ENCODE measurements around the gene SLC22A12.

Gene SLC22A12

GRCh38 chr11:64629103-64629502 is 38.1 kb downstream of the SLC22A12 start:
- DNase-seq: no peak

DNA sequence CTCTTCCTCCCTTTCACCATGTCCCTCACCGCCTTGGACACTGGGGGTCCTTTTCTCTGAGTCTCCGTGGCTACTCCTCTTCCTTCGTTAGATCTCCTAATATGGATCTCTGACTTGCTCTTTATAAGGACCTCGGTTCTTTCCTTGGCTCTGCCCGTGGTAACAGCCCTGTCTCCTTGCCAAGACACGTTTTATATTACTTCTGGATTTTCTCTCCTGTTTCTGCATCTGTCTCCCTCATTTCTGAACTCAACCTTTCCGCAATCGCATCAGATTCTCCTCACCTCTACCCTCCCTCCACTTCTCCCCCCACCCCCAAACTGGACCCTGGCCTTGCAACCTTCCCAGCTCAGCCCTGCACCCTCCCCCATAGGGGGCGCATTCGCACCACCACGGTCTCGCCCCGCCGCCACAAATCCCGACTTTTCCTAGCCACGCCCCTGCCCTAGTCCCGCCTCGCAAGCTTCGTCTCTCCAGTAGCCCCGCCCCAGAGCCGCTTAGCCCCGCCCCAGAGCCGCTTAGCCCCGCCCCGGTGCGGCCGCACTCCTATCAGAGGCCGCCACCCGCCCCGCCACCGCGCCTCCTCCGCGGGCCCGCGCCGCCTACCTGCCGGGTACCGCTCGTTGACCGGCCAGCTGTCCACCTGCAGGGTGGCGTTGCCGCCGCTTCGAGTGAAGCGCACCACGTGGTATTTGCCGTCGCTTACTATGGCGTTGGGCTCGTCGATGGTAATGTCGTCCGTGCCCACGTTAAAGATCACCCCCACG is 39.0 kb downstream of the SLC22A12 start:
- no peak for DNase-seq

GRCh38 chr11:64631675-64632074 is 40.7 kb downstream of the SLC22A12 start:
- no peak for DNase-seq

DNA sequence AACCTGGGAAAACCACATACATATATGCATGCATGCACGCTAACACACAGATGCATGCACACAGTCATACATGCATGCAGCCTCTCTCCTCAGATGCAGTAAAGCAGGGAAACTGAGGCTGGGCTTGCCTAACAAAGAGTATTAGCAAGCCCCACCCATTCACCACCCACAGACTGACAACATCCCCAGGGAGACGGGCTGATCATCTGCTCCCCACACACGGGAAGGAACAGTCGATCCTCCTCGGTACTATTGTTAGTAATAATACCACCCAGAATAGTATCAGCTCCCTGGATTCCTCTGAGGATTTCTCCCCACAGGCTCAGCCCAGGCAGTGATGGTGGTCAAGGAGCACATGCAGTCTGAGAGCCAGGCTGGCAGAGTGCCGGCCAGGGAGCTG is 41.2 kb downstream of the SLC22A12 start:
- no peak for DNase-seq

DNA sequence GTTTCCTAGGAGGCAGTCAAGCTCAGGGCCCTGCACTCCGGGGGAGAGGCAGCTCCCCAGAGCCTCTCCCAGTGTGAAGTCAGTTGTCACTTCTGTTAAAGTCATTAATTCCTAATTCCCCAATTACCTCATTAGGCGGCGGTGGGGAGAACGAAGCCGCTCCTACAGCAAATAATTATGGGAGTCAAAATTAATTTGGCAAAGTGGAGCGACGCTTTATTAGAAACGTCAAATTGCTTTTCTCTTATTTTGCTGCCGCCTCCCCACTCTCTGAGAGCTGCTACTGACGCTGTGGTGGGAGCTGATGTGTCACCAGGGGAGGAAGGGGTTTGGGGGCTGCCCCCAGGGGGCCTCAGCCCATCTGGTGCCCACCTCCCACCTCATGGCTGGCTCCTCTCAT is 41.6 kb downstream of the SLC22A12 start:
- no peak for DNase-seq

DNA sequence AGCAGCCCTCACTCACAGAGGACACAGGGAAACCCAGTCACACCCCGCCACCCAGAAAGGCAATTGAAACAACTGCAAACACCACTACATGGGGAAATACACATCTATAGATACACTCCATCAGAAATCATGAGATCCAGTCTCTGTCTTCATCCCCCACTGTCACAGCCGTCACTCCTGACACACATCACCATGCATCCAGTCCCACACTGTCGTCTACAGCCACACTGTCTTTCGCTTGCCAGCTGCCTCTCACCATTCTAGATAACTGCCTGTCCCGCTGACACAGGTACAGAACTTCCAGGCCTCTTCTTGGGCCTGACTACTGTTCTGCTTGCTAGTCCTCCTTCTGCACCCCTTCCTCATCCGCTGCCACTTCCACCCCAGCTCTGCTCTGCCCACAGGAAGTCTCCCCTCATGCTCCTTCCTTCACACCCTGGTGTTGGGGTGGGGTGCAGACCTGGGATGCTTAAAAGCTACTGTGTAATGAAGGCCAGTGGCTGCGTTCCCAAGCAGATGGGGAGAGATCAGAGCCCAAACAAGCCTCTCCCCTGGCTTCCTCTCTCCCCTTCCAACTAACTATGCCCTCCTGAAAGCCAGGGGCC is 42.6 kb downstream of the SLC22A12 start:
- DNase-seq: no peak

- DNase-seq: no peak
These were observed 46.5 kb downstream of the SLC22A12 start for GRCh38 chr11:64637334-64638017.

DNA sequence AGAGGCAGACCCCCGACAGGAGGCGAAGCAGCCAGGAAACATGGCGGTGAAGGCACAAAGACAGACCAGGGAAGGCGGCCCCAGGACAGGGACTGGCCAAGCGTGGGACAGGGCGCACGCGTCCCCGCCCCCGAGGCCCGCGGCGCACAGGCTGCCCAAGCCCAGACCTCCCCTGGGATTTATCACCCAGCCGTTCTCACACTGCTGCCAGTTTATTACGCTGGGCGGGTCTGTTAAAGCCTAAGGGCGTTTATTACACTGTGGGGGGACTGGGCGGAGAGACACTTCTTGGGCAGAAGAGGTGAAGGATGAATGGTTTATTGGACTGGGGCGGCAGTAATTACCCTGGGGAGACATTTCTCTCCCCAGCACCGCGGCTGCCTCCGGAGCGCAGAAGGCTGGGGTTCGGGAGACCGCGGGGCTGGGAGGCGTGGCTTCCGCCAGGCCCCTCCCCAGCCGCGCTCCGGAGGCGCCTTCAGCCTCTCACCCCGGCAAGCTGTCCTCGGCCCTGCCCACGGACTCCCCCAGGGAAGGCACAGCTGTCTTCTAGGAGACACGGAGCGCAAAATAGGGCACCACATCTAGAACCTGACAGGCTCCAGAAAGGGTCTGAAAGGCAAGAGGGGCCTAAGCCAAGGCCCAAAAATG is 47.1 kb downstream of the SLC22A12 start:
- no peak for DNase-seq

GRCh38 chr11:64638829-64639228 is 47.8 kb downstream of the SLC22A12 start:
- no peak for DNase-seq

GRCh38 chr11:64639885-64640284 is 48.9 kb downstream of the SLC22A12 start:
- DNase-seq: no peak

DNA sequence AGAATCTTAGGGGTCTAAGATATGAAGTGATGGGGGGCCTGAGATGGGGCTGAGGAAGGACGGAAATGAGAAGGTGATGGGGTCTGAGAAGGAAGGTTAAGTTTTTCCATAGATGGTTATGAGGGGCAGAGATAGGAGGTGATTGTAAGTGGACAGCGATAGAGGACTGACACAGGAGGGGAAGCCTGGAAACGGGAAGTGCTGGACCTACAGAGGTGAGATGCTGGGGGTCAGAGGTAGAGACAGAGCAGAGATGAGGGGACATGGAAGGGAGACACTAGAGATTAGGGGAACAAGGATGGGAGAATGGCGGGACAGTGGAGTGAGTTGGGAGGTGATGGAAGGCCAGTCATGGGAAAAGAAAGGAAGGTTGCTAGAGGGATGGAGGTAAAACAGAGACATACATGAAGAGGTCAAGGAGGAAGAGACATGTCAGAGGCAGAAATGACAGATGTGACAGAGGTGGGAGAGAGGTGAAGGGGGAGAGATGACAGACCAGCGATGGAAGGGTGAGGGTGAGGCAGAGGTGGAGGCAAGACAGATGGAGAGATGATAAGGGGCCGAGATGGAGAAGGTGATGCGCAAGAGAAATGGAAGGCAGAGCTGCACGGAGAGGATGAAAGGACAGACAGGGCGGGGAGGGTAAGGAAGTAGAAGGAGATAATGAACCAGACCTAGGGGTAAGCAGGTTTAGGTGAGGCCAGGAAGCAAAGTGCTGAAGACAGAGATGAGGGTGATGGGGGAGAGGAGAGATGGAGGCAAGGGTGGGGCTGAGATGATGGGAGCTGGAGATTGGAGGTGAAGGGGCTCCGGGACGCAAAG is 50.8 kb downstream of the SLC22A12 start:
- DNase-seq: no peak

GRCh38 chr11:64642418-64642735 is 51.4 kb downstream of the SLC22A12 start:
- no peak for DNase-seq

GRCh38 chr11:64642871-64643255 is 51.8 kb downstream of the SLC22A12 start:
- DNase-seq: no peak

DNA sequence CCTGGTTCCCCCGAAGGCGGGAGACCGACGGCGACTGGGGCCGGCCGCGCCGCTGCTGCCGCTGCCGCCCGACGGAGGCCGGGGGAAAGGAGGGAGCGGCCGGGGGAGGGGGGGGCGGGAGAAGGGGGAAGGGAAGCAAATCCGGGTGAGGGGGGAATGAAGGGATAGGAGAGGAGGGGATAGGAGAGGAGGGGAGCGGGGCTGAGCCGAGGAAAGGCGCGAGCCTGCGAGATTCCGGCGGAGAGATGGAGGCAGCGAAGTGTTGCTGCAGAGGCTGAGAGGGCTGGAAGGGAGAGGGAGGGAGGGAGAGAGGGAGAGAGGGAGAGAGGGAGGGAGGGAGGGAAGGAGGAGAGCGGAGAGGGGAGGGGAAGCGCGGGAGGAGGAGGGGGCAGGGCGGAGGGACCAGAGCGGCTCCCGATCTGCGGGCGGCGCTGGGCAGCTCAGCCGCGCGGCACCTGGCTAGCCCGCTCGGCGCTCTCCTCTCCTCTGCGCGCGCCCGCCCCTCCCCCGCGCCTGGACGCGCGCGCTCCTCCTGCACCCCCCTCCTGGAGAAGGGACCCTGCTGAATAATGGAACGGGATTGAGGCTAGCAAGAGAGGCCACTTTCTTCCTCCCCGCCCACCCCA is 52.3 kb downstream of the SLC22A12 start:
- DNase-seq: no peak

GRCh38 chr11:64643920-64644646 is 53.1 kb downstream of the SLC22A12 start:
- no peak for DNase-seq

- no peak for DNase-seq
These were observed 53.7 kb downstream of the SLC22A12 start for GRCh38 chr11:64644647-64645275.

GRCh38 chr11:64647019-64647779 is 56.2 kb downstream of the SLC22A12 start:
- DNase-seq: no peak

DNA sequence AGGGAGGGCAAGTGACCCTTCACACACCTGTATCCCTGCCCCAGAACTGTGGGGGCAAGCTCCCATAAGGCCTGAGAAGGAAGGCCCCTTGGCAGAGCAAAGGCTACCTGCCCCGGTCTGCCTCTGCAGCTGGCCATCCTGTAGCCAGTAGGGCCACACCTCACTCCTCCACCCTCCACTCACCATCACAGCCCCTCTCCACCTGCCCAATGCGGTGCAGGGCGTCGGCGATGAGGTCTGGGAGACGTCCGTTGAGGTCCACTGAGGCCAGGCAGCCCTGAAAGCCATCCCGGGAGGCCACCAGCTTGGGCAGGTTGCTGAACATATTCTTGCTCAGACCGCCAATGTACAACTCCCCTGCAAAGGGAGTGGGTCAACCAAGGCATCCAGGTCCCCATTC is 57.5 kb downstream of the SLC22A12 start:
- no peak for DNase-seq

DNA sequence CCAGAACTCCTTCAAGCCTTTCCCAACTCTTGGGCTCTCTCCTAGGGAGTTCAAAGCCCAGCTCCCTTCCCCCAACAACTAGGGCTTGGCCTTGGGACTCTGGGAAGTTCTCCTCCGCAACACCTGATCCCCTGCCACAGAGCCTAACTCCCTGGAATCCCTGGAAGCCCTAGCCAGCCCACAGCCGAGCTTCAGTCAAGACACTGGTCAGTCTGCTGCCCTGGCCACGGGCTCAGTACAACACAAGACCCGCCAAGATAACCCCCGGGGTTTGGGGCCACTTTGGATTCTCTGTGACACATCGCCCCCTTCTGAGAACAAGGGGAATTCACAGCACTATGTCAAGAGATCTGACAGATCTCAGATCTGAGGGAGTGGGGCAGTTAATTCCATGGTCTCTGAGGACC is 58.3 kb downstream of the SLC22A12 start:
- DNase-seq: no peak

- no peak for DNase-seq
These were observed 60.0 kb downstream of the SLC22A12 start for GRCh38 chr11:64650923-64651523.

Measured in NCI-H2029 (cell line).